ENCODE data around the gene CCT8. TPM values are rescaled to one million over a fixed set of nuclear protein-coding genes. Genes with fewer than 3 reads are reported as not detected.

Gene CCT8
- total RNA-seq, 1 donor from 2014 or later = 127 TPM

DNA sequence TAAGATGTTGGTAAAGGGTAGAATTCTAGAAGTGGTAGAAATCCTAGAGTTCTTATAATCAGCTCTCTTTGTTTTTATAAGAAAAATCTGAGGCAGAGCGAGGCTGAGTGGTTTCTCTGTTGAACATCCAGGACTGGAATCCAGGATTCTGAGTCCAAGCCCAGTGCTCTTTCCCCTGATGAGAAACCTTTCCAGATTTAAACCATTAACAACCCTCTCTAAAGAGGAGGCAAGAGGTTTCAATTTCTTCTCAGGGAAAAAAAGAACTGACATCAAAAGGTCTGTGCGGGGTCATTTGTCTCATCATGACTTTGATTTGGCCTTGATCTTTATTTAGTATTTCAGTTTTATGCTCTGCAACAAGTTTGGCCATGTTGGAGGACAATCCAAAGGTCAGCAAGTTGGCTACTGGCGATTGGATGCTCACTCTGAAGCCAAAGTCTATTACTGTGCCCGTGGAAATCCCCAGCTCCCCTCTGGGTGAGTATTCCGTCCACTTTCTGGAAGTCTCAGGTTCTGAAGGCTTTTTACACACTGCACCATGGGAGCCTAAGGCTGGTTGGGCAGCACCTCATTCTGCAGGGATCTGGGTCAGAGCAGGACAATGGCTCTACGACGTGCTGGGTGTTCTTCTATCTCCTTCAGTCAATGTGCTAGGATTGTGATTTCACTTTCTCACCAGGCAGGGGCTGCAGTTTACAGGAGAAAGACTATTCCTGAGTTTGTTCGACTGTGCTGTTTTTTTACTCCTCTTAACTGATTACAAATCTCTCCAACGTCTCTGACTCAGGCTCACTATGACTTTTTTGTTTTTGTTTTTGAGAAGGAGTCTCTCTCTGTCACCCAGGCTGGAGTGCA, 18.9 kb upstream of the CCT8 start:
- H3K27me3 Mint-ChIP-seq (ENCODE audit: low read depth) = no peaks in the 10 kb centered on the region
- H3K4me3 Mint-ChIP-seq (ENCODE audit: unreplicated experiment) = peak overlapping the region; percentile 8
- no peaks in the 10 kb centered on the region for H3K9me3 Mint-ChIP-seq (ENCODE audit: low read depth)
- TF ChIP-seq, protein P1, sequence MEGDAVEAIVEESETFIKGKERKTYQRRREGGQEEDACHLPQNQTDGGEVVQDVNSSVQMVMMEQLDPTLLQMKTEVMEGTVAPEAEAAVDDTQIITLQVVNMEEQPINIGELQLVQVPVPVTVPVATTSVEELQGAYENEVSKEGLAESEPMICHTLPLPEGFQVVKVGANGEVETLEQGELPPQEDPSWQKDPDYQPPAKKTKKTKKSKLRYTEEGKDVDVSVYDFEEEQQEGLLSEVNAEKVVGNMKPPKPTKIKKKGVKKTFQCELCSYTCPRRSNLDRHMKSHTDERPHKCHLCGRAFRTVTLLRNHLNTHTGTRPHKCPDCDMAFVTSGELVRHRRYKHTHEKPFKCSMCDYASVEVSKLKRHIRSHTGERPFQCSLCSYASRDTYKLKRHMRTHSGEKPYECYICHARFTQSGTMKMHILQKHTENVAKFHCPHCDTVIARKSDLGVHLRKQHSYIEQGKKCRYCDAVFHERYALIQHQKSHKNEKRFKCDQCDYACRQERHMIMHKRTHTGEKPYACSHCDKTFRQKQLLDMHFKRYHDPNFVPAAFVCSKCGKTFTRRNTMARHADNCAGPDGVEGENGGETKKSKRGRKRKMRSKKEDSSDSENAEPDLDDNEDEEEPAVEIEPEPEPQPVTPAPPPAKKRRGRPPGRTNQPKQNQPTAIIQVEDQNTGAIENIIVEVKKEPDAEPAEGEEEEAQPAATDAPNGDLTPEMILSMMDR (IDR thresholded peaks at IDR 0.05) = peak; percentile 67
- no peak for DNase-seq (ENCODE audit: low spot score)
- H3K4me1 Mint-ChIP-seq (ENCODE audit: low read depth) = peaks cover 42% of the 10 kb centered on the region
- H3K27ac Mint-ChIP-seq (ENCODE audit: unreplicated experiment) = peak overlapping the region; percentile 84
- no peaks in the 10 kb centered on the region for H3K36me3 Mint-ChIP-seq (ENCODE audit: low read depth)

DNA sequence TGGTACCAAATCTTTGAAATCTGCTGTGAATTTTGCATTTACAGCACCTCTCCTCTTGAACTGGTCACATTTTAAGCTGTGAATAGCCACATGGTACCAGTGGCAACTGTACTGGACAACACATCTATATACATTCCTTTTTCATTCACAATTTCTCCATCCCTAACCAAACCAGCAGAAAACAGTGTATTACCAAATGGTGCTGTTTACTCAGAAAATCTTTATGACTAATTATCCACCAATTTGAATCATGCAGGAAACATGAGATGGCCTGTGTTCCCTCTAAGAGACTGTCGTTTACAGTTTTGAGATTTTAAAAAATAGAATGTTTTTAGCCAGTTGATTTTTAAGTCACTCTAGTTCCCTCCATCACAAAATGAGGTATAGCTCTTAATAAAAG, 17.6 kb upstream of the CCT8 start:
- peak overlapping the region; percentile 72 for H3K27ac Mint-ChIP-seq (ENCODE audit: unreplicated experiment)
- H3K9me3 Mint-ChIP-seq (ENCODE audit: low read depth) = no peaks in the 10 kb centered on the region
- no peak for DNase-seq (ENCODE audit: low spot score)
- H3K4me3 Mint-ChIP-seq (ENCODE audit: unreplicated experiment) = no peak overlapping the region
- H3K4me1 Mint-ChIP-seq (ENCODE audit: low read depth) = peaks cover 42% of the 10 kb centered on the region
- TF ChIP-seq, protein P1 (IDR thresholded peaks at IDR 0.05) = no peak
- no peaks in the 10 kb centered on the region for H3K36me3 Mint-ChIP-seq (ENCODE audit: low read depth)
- H3K27me3 Mint-ChIP-seq (ENCODE audit: low read depth) = no peaks in the 10 kb centered on the region

DNA sequence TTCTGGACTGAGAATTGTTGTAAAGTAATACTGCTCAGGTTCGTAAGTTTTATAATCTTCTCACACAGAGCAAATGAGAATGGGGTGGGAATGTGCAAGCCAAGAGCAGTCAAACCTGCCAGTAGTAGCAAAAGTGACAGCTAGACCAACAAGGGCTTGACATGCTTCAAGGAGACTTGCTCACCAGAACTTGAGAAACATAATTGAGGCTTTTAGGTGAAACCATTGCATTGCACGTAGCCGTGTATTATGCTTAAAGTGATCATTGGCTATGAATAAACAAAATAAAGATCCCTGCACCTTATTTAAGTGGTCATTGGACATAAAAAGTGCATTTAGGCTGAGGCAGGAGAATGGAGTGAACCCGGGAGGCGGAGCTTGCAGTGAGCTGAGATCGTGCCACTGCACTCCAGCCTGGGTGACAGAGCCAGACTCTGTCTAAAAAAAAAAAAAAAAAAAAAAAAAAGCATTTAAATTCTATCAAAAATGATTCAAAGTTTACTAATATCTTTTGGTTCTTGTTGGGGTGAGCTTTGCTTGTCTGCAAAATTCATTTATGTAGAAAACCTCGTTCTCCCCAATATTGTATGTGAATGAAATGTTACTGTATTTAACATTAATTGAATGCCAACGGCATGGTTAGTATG, 11.8 kb upstream of the CCT8 start:
- Mint-ChIP-seq H3K9me3 (ENCODE audit: low read depth) (no peaks in the 10 kb centered on the region), H3K4me3 (ENCODE audit: unreplicated experiment) (no peak overlapping the region), H3K27me3 (ENCODE audit: low read depth) (no peaks in the 10 kb centered on the region), H3K36me3 (ENCODE audit: low read depth) (no peaks in the 10 kb centered on the region), H3K27ac (ENCODE audit: unreplicated experiment) (no peak overlapping the region), H3K4me1 (ENCODE audit: low read depth) (peaks cover 14% of the 10 kb centered on the region)
- TF ChIP-seq, protein P1 (IDR thresholded peaks at IDR 0.05) = no peak
- DNase-seq (ENCODE audit: low spot score) = no peak

DNA sequence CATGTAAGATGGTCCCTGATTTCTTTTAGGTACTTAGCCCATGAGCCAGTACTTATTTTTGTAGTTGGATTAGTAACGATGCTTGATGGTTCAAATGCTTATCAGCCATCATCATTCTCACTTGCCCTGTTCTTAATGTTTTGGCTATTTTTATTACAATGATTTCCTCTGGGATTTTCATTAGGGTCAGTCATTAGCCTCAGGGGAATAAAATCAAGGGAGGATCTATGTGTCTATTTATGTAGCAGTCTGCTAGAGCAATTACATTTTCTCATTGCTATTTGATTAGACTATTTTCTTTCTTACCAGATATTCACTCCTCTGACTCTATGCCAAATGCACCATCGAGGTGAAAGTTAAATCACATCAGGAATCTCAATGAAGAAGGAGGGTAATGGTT, 10.9 kb upstream of the CCT8 start:
- Mint-ChIP-seq H3K27me3 (ENCODE audit: low read depth) (no peaks in the 10 kb centered on the region), H3K4me1 (ENCODE audit: low read depth) (peaks cover 7% of the 10 kb centered on the region), H3K27ac (ENCODE audit: unreplicated experiment) (no peak overlapping the region), H3K36me3 (ENCODE audit: low read depth) (no peaks in the 10 kb centered on the region), H3K9me3 (ENCODE audit: low read depth) (no peaks in the 10 kb centered on the region), H3K4me3 (ENCODE audit: unreplicated experiment) (no peak overlapping the region)
- DNase-seq (ENCODE audit: low spot score) = no peak
- TF ChIP-seq, protein P1 (IDR thresholded peaks at IDR 0.05) = no peak

DNA sequence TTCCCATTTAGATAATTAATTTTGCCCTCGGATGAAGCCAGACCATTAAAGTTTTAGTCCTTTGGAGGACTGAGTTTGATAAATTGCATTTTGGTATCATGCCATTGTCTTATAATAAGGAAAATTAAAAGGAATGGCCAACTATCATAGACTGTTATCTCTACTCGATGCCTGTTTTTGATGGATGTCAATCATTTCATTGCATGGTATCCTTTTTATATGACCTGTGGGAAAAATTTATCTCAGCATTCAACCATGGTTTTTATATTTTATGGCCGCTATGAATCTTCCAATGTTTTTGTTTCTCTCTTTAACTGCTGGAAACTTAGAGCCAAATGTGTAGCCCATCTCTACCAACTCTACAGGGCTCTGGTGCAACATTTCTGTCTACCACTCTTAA, 9.9 kb upstream of the CCT8 start:
- DNase-seq (ENCODE audit: low spot score) = no peak
- H3K4me1 Mint-ChIP-seq (ENCODE audit: low read depth) = peaks cover 7% of the 10 kb centered on the region
- H3K27me3 Mint-ChIP-seq (ENCODE audit: low read depth) = no peaks in the 10 kb centered on the region
- H3K27ac Mint-ChIP-seq (ENCODE audit: unreplicated experiment) = no peak overlapping the region
- no peak overlapping the region for H3K4me3 Mint-ChIP-seq (ENCODE audit: unreplicated experiment)
- H3K36me3 Mint-ChIP-seq (ENCODE audit: low read depth) = no peaks in the 10 kb centered on the region
- H3K9me3 Mint-ChIP-seq (ENCODE audit: low read depth) = no peaks in the 10 kb centered on the region
- TF ChIP-seq, protein P1 (IDR thresholded peaks at IDR 0.05) = no peak

Data from chondrocyte (in vitro differentiated cells).